ENCODE data around the gene SVEP1. TPM values are rescaled to one million over a fixed set of nuclear protein-coding genes. Genes with fewer than 3 reads are reported as not detected.

Gene SVEP1
- total RNA-seq, 1 donor, result 81.2 TPM

GRCh38 chr9:110328763-110329162, 250.8 kb downstream of the SVEP1 start:
- TF ChIP-seq CTCF (IDR thresholded peaks at IDR 0.05; ENCODE audit: insufficient read depth, low read depth, low read length), result no peak
- no peak for DNase-seq (ENCODE audit: low read depth)

GRCh38 chr9:110327716-110328115, 251.8 kb downstream of the SVEP1 start:
- TF ChIP-seq CTCF (IDR thresholded peaks at IDR 0.05; ENCODE audit: insufficient read depth, low read depth, low read length), result no peak
- no peak overlapping the region for H3K4me3 ChIP-seq (ENCODE audit: low read depth, low read length)
- no peak for DNase-seq (ENCODE audit: low read depth)

More at GRCh38 chr9:110328763-110329162, 250.8 kb downstream of the SVEP1 start:
- H3K4me3 ChIP-seq (ENCODE audit: low read depth, low read length), result no peak overlapping the region

- DNase-seq (ENCODE audit: low read depth), result no peak
- no peak overlapping the region for H3K4me3 ChIP-seq (ENCODE audit: low read depth, low read length)
- no peak for TF ChIP-seq CTCF (IDR thresholded peaks at IDR 0.05; ENCODE audit: insufficient read depth, low read depth, low read length)
Observed at GRCh38 chr9:110323818-110324217, 255.7 kb downstream of the SVEP1 start.

GRCh38 chr9:110320651-110321445, 258.7 kb downstream of the SVEP1 start:
- no peak for TF ChIP-seq CTCF (IDR thresholded peaks at IDR 0.05; ENCODE audit: insufficient read depth, low read depth, low read length)
- H3K4me3 ChIP-seq (ENCODE audit: low read depth, low read length), result no peak overlapping the region
- DNase-seq (ENCODE audit: low read depth), result peak; percentile 86

GRCh38 chr9:110319781-110320492, 259.6 kb downstream of the SVEP1 start:
- DNase-seq (ENCODE audit: low read depth), result no peak
- H3K4me3 ChIP-seq (ENCODE audit: low read depth, low read length), result no peak overlapping the region
- TF ChIP-seq CTCF (IDR thresholded peaks at IDR 0.05; ENCODE audit: insufficient read depth, low read depth, low read length), result no peak

GRCh38 chr9:110317911-110318310, 261.6 kb downstream of the SVEP1 start:
- no peak for DNase-seq (ENCODE audit: low read depth)
- no peak for TF ChIP-seq CTCF (IDR thresholded peaks at IDR 0.05; ENCODE audit: insufficient read depth, low read depth, low read length)
- H3K4me3 ChIP-seq (ENCODE audit: low read depth, low read length), result no peak overlapping the region
